C4-2B (cell line): ENCODE measurements around the gene TNFRSF1A.
"Not testable (repeated sequence)": the region's sequence is repeated elsewhere in the genome, so short reads cannot be mapped to it uniquely, and the experiment has no call there.

Experiments used
- H3K27ac ChIP-seq: fragments of 450-650 bp; 2 replicates; pipeline ENCODE4 v1.5.1; 2017
- ZFX ChIP-seq: fragments of 450-650 bp; IDR thresholded peaks from 2 replicates; pipeline ENCODE4 v1.6.1; 2017
- TF ChIP-seq, protein P1 (sequence below): fragments of 450-650 bp; conservative IDR thresholded peaks from 2 replicates; pipeline ENCODE4 v1.5.1; 2017; ENCODE audit warnings: mild to moderate bottlenecking

TNFRSF1A gene

DNA sequence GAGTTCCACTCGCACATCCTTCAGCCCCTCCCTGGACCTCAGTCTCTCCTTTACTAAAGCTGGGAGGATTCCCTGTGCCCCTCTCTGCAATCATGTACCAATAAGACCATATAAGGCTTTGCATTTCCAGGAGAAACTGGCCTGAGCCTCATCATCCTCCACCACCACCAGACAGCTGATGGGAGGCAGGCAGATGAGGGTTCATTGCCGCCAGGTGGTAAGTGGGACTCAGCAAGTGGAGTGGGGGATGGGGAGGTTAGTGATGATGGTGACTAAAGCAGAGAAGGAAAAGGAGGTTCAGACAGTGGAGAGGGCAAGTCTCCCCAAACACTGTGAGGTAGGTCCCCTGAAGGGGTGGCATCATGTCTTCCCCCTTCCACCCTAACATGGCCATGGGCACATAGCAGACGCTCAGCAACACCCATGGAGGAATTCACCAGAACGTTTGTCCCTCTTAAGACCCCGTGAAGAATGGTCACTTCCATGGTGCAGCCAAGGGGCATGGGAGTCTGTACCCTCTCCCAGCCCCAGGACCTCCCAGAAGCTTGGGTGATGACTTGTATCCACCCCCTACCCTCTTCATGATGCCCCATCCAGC, 4.5 kb upstream of the TNFRSF1A start:
- TF ChIP-seq ZFX: no peak
- TF ChIP-seq, protein P1, sequence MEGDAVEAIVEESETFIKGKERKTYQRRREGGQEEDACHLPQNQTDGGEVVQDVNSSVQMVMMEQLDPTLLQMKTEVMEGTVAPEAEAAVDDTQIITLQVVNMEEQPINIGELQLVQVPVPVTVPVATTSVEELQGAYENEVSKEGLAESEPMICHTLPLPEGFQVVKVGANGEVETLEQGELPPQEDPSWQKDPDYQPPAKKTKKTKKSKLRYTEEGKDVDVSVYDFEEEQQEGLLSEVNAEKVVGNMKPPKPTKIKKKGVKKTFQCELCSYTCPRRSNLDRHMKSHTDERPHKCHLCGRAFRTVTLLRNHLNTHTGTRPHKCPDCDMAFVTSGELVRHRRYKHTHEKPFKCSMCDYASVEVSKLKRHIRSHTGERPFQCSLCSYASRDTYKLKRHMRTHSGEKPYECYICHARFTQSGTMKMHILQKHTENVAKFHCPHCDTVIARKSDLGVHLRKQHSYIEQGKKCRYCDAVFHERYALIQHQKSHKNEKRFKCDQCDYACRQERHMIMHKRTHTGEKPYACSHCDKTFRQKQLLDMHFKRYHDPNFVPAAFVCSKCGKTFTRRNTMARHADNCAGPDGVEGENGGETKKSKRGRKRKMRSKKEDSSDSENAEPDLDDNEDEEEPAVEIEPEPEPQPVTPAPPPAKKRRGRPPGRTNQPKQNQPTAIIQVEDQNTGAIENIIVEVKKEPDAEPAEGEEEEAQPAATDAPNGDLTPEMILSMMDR: no peak
- no peak overlapping the region for H3K27ac ChIP-seq

DNA sequence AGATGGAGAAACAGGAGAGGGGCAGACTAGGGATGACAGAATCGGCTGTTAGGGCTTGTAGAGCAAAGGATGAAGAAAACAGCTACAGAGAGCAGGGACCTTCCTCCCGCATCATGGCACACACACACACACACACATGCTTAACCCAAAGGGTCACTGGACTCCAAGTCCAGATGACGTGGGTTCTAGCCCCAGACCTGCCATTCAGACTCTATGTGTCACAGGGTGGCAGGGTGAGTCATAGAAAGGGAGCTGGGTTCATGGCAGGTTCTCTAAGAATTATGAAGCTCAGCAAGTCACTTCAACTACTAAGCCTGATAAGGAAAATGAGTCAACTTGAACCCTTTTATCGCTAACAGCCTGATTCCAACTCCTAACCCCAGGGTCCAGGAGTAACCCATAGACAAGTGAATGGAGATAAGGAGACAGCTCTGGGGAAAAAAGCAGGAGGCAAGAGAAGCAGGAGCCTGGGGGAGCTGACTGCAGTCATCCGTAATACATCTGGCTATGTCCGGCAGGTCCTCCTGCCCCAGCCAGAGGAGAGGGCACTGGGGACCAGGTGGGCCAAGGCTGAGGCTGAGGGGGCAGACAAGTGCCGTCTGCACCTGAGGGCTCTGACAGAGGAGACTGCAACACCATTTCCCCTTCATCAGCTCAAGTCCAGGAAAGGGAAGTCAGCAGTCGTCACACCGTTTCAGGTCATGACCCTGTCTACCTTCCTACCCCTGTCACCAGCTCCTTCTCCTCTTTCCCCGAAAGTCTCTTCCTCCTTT, 3.6 kb upstream of the TNFRSF1A start:
- no peak for TF ChIP-seq ZFX
- H3K27ac ChIP-seq: no peak overlapping the region

DNA sequence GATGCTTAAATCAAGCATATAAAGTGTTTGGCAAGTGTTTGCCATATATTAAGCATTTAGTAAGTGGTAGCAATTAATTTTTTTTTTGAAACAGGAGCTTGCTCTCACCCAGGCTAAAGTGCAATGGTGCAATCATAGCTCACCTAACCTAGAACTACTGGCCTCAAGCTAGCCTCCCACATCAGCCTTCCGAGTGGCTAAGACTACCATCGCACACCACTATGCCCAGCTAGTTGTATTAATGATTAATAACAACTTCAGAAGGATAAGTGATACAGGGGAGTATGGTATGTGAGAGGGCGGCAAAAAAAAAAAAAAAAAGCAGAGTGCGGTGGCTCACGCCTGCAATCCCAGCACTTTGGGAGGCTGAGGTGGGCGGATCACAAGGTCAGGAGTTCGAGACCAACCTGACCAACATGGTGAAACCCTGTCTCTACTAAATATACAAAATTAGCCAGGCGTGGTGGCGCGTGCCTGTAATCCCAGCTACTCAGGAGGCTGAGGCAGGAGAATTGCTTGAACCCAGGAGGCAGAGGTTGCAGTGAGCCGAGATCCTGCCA, 2.3 kb upstream of the TNFRSF1A start:
- H3K27ac ChIP-seq: not testable (repeated sequence)

DNA sequence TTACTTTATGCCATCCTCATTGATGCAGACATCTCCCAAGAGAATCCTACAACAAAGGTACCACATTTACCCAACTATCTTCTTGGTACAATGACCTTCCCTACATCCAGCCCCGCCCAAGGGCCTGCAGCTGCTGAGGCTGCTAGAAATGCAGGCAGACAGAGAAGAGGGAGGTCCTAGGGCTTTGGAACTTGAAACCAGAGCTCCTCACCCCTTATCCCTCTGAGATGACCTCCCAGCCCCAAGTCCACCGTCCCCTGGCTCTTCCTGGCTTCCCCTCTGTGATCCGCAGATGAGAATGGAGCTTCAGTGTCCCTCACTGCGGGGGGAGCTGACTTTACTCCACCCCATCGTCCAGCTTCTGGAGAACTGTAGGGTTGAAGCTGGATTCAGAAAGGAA, 1.6 kb upstream of the TNFRSF1A start:
- no peak for TF ChIP-seq ZFX
- TF ChIP-seq, protein P1: no peak
- H3K27ac ChIP-seq: no peak overlapping the region; the same call in 1 of the 2 replicates

DNA sequence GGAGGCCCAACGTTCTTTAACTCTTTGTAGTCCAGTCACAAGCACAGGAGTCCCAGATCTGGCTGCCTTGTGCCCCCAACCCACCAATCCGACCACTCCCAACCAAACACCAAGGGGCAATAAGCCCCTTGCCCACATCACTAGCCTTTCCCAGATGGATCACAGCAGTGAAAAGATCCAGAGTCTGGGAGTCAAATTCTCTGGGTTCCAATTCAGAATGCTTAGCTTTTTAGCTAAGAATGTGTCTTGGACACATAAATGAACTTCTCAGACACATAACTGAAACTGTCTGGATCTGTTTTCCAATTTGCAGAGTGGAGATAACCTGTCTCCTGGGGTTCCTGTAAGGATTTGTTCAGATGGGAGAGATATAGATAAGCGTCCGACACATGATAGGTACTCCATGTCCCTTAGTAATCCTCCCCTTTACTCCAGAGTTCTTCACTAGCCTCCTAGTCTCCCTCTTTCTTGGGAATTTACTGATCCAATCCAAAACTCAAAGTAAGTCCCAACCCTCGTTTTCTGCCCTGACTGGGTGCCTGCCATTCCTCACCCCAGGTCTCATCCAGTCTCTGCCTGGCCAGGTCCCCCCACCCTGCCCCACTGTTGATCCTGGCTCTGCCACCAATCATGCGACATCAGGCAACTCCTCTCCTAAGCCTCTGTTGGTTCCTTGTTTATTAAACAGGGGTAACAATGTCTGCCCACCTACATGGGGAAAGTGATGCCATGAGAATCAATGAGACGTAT, 439 bp upstream of the TNFRSF1A start:
- peak overlapping the region; percentile 98 for H3K27ac ChIP-seq
- TF ChIP-seq, protein P1: no peak
- TF ChIP-seq ZFX: no peak

DNA sequence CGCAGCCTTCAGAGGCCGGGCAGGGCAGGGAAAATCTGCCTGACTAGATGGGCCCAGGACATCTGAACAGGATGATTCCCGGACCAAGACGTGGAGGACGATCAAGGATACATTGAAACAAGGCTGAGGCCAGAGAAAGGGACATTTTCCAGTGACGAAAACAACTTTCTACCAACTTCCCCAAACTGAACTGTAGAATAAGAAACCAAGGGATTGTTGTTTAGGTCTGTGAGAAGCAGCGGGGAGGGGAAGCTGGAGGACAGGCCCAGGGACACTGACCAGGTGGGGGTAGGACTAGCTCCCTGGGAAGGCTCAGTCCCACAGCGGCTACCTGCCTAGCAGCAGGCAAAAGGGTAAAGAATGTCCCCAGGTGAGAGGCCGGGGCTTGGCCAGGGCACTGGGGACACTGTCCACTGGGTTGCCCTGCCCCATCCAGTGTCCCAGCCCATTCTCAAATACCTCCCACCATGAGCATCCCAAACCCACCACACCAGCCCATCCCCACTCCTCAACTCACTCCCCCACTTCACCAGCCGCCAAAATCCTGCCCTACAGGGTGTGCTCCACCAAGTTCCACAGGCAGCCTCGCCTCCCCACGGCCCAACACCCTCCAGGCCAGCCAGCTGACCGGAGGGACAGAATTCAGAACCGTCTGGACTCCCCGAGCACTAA, 995 bp downstream of the TNFRSF1A start:
- TF ChIP-seq ZFX: no peak
- TF ChIP-seq, protein P1: no peak
- peak overlapping the region; percentile 98 for H3K27ac ChIP-seq

DNA sequence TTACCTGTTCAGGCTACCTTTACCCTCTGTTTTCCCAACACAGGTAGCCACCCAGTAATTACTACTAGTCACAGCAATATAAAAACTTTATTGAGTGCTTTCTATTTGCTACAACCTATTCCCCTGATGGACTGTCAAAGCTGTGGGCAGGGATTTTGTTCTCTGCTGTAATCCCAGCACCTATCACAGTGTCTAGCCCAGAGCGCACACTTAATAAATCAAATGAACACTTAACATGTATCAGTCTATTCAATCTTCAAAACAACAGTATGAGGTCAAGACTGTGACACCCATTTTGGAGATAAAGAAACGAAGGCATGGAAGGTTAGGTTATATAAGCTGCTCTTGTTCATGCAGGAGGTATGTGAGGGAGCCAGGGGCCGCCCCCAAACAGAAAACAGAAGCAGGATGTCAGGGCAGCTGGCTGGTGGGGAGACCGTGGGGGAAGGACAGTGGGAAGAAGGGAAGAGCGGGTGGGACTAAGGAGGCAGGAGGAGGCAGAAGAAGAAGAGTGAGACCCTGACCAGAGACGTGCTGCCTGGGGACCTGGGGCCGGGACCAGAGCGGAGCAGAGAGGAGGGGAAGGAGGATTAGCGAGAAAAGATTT, 1.7 kb downstream of the TNFRSF1A start:
- no peak for TF ChIP-seq ZFX
- TF ChIP-seq, protein P1: no peak
- H3K27ac ChIP-seq: peak overlapping the region; percentile 98
